Right hindlimb (tissue), 1 donor: ENCODE data around the gene WDR74.
"Not testable (repeated sequence)": the region's sequence is repeated elsewhere in the genome, so short reads cannot be mapped to it uniquely, and the experiment has no call there.

Experiments
- DNase-seq: peaks from one replicate; pipeline ENCODE4 v3.0.0-alpha.2; 2018

WDR74 gene

GRCh38 chr11:62859281-62859703, 19.9 kb upstream of the WDR74 start:
- DNase-seq: not testable (repeated sequence)

GRCh38 chr11:62858201-62858600, 18.8 kb upstream of the WDR74 start:
- no peak for DNase-seq

GRCh38 chr11:62857541-62857982, 18.2 kb upstream of the WDR74 start:
- DNase-seq: no peak

- no peak for DNase-seq
Observed at GRCh38 chr11:62856333-62856895, 17.0 kb upstream of the WDR74 start.

- peak; percentile 97 for DNase-seq
Observed at GRCh38 chr11:62855571-62856332, 16.4 kb upstream of the WDR74 start.

- no peak for DNase-seq
Observed at GRCh38 chr11:62854825-62855570, 15.6 kb upstream of the WDR74 start.

- no peak for DNase-seq
Observed at GRCh38 chr11:62854013-62854824, 14.8 kb upstream of the WDR74 start.

GRCh38 chr11:62853279-62853965, 14.0 kb upstream of the WDR74 start:
- no peak for DNase-seq

- DNase-seq: no peak
Observed at GRCh38 chr11:62852523-62853188, 13.3 kb upstream of the WDR74 start.

GRCh38 chr11:62851807-62852522, 12.6 kb upstream of the WDR74 start:
- DNase-seq: no peak

- DNase-seq: no peak
Observed at GRCh38 chr11:62850911-62851806, 11.8 kb upstream of the WDR74 start.

- DNase-seq: no peak
Observed at GRCh38 chr11:62847767-62848314, 8.5 kb upstream of the WDR74 start.

GRCh38 chr11:62846177-62846576, 6.8 kb upstream of the WDR74 start:
- DNase-seq: no peak

- no peak for DNase-seq
Observed at GRCh38 chr11:62844154-62844553, 4.8 kb upstream of the WDR74 start.

GRCh38 chr11:62843466-62843865, 4.1 kb upstream of the WDR74 start:
- DNase-seq: no peak

GRCh38 chr11:62842891-62843290, 3.5 kb upstream of the WDR74 start:
- DNase-seq: not testable (repeated sequence)

GRCh38 chr11:62842171-62842741, 2.9 kb upstream of the WDR74 start:
- peak; percentile 63 for DNase-seq

- DNase-seq: peak; percentile 94
Observed at GRCh38 chr11:62841361-62842170, 2.2 kb upstream of the WDR74 start.
